Stomach (tissue), 4 donors: Measurements from ENCODE around the gene PPP1R16B.

Source experiments
- EP300 ChIP-seq: sonication (generic); formaldehyde crosslinking; IDR thresholded peaks from one replicate; pipeline ENCODE4 v1.6.1; 2017; ENCODE audit warnings: antibody characterized with exemption
- POLR2A ChIP-seq, 4 donors: fragments of 450-650 bp; IDR thresholded peaks; one replicate each; pipeline ENCODE4 v1.6.1; 2016; ENCODE audit warnings: antibody characterized with exemption in 4 of 4, control low read depth in 2 of 4, mild to moderate bottlenecking in 1 of 4, moderate library complexity in 1 of 4
- POLR2AphosphoS5 ChIP-seq, 3 donors: sonication (generic); formaldehyde crosslinking; IDR thresholded peaks; one replicate each; pipeline ENCODE4 v1.6.1; 2016; ENCODE audit warnings: antibody characterized with exemption in 3 of 3
- TF ChIP-seq, protein P1 (sequence below), 7 experiments: fragments of 450-650 bp in 4 of 7; fragments of 200-600 bp in 3 of 7; sonication (generic) in 3 of 7; IDR thresholded peaks; one replicate each; pipeline ENCODE4 v1.5.1; 2016 to 2019; ENCODE audit warnings: antibody characterized with exemption in 7 of 7, control low read depth in 2 of 7, mild to moderate bottlenecking in 1 of 7

- TF ChIP-seq, protein P1, sequence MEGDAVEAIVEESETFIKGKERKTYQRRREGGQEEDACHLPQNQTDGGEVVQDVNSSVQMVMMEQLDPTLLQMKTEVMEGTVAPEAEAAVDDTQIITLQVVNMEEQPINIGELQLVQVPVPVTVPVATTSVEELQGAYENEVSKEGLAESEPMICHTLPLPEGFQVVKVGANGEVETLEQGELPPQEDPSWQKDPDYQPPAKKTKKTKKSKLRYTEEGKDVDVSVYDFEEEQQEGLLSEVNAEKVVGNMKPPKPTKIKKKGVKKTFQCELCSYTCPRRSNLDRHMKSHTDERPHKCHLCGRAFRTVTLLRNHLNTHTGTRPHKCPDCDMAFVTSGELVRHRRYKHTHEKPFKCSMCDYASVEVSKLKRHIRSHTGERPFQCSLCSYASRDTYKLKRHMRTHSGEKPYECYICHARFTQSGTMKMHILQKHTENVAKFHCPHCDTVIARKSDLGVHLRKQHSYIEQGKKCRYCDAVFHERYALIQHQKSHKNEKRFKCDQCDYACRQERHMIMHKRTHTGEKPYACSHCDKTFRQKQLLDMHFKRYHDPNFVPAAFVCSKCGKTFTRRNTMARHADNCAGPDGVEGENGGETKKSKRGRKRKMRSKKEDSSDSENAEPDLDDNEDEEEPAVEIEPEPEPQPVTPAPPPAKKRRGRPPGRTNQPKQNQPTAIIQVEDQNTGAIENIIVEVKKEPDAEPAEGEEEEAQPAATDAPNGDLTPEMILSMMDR (IDR thresholded peaks at IDR 0.05), result no peak
- TF ChIP-seq POLR2AphosphoS5 (IDR thresholded peaks at IDR 0.05) (no peak), POLR2A (IDR thresholded peaks at IDR 0.05) (no peak), EP300 (no peak)
Observed at GRCh38 chr20:38962928-38963401, 157.5 kb downstream of the PPP1R16B start.
